ENCODE data around the gene PSME3. TPM values are rescaled to one million over a fixed set of nuclear protein-coding genes. Genes with fewer than 3 reads are reported as not detected.

Gene PSME3
- total and polyA plus RNA-seq, 2 of the 13 experiments (the other 11 are each of a cell fraction or from before 2014, with no cell fraction given), result 66.3 to 135 TPM

GRCh38 chr17:42891539-42892152, 58.4 kb downstream of the PSME3 start (continued):
- TF ChIP-seq E2F5 (CRISPR knock-in tag; conservative IDR thresholded peaks at IDR 0.05) (no peak), NFKB2 (CRISPR knock-in tag; IDR thresholded peaks at IDR 0.05; ENCODE audit: borderline replicate concordance) (no peak), ZNF616 (CRISPR knock-in tag; IDR thresholded peaks at IDR 0.05; ENCODE audit: low read depth) (no peak), SRSF4 (IDR thresholded peaks at IDR 0.05; ENCODE audit: low read depth, low read length, poor library complexity, severe bottlenecking) (no peak), ZNF382 (CRISPR knock-in tag; IDR thresholded peaks at IDR 0.05; ENCODE audit: borderline replicate concordance) (no peak), KDM5B (CRISPR knock-in tag; IDR thresholded peaks at IDR 0.05; ENCODE audit: borderline replicate concordance) (no peak), DPF2 (CRISPR knock-in tag; IDR thresholded peaks at IDR 0.05; ENCODE audit: borderline replicate concordance, low read depth) (no peak), ZBTB40 (IDR thresholded peaks at IDR 0.05) (no peak), ZBTB40 (CRISPR knock-in tag; IDR thresholded peaks at IDR 0.05) (no peak), ZSCAN21 (CRISPR knock-in tag; IDR thresholded peaks at IDR 0.05; ENCODE audit: borderline replicate concordance) (no peak), RAD51 (IDR thresholded peaks at IDR 0.05; ENCODE audit: borderline replicate concordance) (no peak)

Measured in HepG2 (cell line).